Midbrain (tissue), 1 donor: Measurements from ENCODE around the gene ANKRD65.
A peak's percentile ranks its signal among the peaks of the same experiment; 100 is the strongest.
"Not testable (repeated sequence)": the region's sequence is repeated elsewhere in the genome, so short reads cannot be mapped to it uniquely, and the experiment has no call there.

Experiments
- DNase-seq: peaks from one replicate; lab custom pipeline; 2025; lab: John Stamatoyannopoulos, UW

Gene ANKRD65

DNA sequence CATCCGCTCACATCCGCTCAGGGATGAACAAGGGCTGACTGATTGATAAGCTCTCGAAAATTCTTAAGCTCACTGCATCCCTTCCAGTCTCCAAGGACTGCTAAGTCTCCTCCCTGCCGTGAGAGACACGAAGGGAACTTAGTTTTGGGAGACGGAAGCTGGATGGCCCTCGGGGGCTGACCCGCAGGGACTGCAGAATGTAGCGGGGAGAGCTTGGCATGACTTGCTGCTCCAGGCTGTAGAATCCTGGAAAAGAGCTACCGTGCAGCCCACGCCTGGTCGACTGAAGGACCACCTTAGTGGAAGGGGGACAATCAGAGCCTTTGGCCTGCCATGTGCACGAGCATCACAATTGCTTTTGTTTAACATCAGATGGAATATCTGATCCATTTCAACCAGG lies 5.3 kb downstream of the ANKRD65 start:
- DNase-seq, result no peak

- not testable (repeated sequence) for DNase-seq
These were observed 8.7 kb downstream of the ANKRD65 start for GRCh38 chr1:1412311-1412902.

GRCh38 chr1:1411626-1412025 lies 9.4 kb downstream of the ANKRD65 start:
- DNase-seq, result no peak

DNA sequence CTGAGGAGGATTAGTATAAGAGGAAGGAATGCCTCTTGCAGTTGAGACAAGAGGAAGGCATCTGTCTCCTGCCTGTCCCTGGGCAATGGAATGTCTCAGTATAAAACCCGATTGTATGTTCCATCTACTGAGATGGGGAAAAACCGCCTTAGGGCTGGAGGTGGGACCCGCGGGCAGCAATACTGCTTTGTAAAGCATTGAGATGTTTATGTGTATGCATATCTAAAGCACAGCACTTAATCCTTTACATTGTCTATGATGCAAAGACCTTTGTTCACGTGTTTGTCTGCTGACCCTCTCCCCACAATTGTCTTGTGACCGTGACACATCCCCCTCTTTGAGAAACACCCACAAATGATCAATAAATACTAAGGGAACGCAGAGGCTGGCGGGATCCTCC lies 10.8 kb downstream of the ANKRD65 start:
- DNase-seq, result not testable (repeated sequence)

GRCh38 chr1:1407636-1408318 lies 13.3 kb downstream of the ANKRD65 start:
- DNase-seq, result no peak

GRCh38 chr1:1406821-1407635 lies 14.0 kb downstream of the ANKRD65 start, which contains the start of gene MRPL20:
MRPL20 (minus strand) TSS chr1:1407293; CDS start chr1:1407217, 76 bp downstream.
- peak; percentile 95 for DNase-seq

- DNase-seq, result no peak
These were observed 14.8 kb downstream of the ANKRD65 start for GRCh38 chr1:1406101-1406820.

- no peak for DNase-seq
These were observed 17.4 kb downstream of the ANKRD65 start for GRCh38 chr1:1403653-1404052.

DNA sequence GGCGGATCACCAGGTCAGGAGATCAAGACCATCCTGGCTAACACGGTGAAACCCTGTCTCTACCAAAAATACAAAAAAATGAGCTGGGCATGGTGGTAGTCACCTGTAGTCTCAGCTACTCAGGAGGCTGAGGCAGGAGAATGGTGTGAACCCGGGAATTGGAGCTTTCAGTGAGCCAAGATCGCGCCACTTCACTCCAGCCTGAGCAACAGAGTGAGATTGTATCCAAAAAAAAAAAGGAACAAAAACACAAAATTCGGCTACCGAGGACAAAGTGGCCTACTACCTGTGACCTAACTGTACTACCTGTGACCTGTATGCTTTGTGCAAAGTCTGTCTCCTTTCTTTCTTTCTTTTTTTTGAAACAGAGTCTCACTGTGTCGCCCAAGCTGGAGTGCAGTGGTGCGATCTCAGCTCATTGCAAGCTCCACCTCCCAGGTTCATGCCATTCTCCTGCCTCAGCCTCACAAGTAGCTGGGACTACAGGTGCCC lies 18.1 kb downstream of the ANKRD65 start:
- not testable (repeated sequence) for DNase-seq

GRCh38 chr1:1402072-1402900 lies 18.8 kb downstream of the ANKRD65 start:
- no peak for DNase-seq

DNA sequence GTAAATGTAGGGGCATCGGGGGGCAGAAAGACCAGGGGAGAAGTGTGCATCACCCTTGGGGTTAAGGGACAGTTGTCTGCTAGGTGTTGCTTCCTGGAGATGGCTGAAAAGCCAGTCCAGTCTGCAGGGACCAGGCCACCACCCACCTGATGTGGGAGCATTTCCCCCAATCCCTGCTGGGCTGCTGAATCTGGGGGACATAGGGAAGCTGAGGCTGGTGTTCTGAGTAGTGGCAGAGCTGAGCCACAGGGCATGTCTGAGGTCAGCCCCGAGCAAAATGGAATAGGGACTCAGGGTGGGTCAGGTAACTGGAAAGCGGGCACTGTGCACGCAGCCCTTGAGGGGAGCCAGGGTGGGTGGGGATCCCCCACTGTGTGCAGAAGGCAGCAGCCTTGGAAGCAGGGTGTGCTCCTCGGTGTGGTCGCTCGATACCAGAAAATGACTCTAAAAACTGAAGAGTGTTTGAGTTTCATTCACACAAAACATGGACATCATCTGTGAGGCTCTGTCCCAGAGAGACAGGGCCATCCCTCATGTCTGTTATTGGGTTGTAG lies 19.5 kb downstream of the ANKRD65 start:
- no peak for DNase-seq

DNA sequence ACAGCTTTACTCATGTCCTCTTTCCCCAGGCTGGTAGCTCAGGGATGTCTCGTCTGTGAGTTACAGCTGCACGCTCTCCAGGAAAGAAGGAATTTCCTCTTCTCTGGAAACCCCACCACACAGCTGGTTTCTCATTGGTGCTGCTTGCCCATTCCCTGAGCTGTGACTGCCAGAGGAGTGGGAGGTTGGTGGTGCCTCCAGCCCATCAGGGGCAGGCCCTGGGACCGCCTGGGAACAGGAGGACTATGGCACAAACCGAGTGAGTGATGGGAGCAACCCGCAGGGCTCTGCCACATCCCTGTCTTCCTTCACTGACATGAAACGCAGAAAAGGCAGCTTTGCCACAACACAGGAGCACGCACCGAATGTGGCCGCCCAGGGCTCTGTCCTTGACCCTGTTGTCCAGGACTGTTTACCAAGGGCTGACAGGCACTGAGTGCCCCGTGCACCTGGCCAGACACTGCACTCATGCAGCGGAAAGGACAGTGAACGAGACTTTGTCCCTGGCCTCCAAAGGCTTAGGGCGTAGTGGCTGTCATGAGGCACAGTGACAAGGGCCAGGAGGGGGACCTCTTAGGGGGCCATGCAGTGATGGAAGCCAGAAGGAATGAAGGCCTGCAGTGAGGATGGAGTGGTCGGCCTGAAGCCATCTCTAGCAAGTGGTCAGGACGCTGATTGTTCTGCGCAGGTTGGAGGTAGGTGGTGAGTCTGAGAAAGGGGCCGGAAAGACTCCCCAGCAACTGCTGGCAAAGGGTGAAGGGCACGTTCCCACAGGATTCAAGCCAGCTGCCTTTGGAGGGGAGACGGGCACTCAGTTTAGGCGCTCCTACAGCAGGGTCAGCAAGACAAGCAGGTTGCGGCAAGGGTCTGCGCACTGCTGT lies 20.3 kb downstream of the ANKRD65 start:
- no peak for DNase-seq

GRCh38 chr1:1399872-1400575 lies 21.1 kb downstream of the ANKRD65 start:
- DNase-seq, result no peak

DNA sequence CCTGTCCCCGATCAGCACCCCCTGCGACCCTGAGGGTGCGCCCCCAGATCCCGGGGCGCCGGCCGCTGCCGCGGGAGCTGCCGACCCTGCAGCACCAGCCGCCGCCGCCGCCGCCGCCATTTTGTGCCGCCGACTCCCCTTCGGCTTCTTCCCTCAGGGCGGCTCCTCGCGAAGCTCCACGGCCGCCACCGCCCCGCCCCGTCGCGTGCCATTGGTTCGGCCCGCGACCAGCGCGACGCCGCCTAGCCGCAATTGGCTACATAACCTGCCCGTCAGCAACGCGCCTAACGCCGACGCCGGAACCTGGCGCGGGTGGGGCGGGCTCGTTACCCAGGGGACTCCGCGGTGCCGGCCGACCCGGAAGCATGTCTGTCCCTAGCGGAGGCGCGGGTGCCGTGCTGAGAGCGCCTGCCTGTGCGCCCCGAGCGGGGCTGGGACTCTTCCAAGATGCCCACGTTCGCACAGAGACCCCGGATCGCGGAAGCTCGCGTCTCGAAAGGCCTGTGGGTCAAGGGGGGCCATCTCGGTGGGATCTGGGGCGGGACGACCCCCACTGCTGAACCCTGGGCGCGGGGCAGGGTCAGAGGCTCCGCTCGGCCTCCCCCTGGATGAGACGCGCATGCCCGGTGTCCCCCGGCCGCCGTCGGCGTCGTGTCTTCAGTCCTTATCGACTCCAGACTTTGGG lies 21.7 kb downstream of the ANKRD65 start, which contains the start of gene CCNL2:
Gene CCNL2, minus strand, starts transcription at position 149 of the 685 bp plus-strand sequence. Its CDS starts 29 bp downstream, at position 120.
- DNase-seq, result peak; percentile 97

DNA sequence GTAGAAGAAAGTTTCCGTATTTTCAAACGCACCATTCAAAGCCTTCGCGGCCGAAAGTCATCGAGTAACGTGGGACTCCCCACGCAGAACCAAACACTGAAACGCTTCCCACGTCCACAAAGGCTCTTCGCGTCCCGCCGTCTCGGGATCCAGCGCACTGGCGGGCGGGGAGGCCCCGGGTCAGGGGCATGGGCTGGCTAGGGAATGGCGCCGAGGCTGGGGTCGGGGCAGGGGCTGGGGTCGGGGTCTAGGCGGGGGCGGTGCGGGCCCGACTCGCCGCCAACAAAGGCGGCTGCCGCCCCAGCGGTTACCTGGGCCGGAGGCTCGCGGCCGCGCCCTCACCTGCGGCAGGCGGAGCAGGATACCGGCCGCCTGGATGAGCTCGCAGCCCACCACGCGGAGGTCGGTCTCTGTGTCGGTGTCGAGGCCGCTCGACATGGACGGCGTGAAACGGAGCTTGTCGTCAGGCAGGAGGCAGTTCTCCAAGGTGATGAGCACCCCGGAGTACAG lies 22.3 kb downstream of the ANKRD65 start:
- DNase-seq, result no peak

- no peak for DNase-seq
These were observed 23.1 kb downstream of the ANKRD65 start for GRCh38 chr1:1397839-1398523.

DNA sequence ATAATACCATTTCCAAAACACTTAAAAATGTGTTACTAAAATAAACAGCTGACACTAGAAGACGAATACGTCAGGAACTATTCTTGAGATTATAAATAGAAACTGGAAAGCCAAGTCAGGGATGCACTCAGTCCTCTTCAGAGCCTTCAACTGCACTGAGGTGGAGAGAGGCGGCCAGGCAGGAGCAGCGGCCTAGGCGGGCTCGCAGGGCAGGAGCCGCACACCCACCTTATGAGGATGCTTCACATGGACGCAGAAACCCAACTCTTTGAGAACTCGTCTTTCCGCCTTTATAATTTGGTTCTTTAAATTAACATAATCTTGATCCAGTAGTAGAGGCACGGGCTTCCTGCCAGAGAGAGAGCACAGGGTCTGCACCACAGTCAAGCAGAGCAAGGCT lies 25.9 kb downstream of the ANKRD65 start:
- no peak for DNase-seq

GRCh38 chr1:1394116-1394515 lies 27.0 kb downstream of the ANKRD65 start:
- DNase-seq, result no peak
